DND-41 (cell line): ENCODE data around the gene MCF2L2.
"Not testable (repeated sequence)": the region's sequence is repeated elsewhere in the genome, so short reads cannot be mapped to it uniquely, and the experiment has no call there.

Source experiments
- ATAC-seq: fragments of 200-7000 bp; cut with Tn5 transposase; 3 replicates; pipeline ENCODE4 v1.9.1; 2021; ENCODE audit warnings: low read depth; ENCODE audit not compliant: insufficient read depth
- DNase-seq: peaks from one replicate; pipeline ENCODE4 v3.0.0-alpha.2; 2020
- H2AFZ ChIP-seq: 2 replicates; pipeline ENCODE4 v1.6.0; 2012; ENCODE audit warnings: low read depth, low read length
- H3K27ac ChIP-seq: 2 replicates; pipeline ENCODE4 v1.5.1; 2012; ENCODE audit warnings: low read length, inconsistent platforms
- H3K27me3 ChIP-seq: fragments of 200-600 bp; sonication (generic); 2 replicates; pipeline ENCODE4 v1.6.0; 2012; ENCODE audit warnings: low read length, mild to moderate bottlenecking, inconsistent platforms; ENCODE audit not compliant: insufficient read depth, poor library complexity
- H3K36me3 ChIP-seq: 2 replicates; pipeline ENCODE4 v1.5.1; 2012; ENCODE audit warnings: low read length, inconsistent platforms; ENCODE audit not compliant: insufficient read depth
- H3K4me1 ChIP-seq: 2 replicates; pipeline ENCODE4 v1.5.1; 2012; ENCODE audit warnings: mild to moderate bottlenecking, low read length; ENCODE audit not compliant: insufficient read depth
- H3K4me2 ChIP-seq: 2 replicates; pipeline ENCODE4 v1.6.0; 2012; ENCODE audit warnings: mild to moderate bottlenecking, moderate library complexity, low read length, inconsistent platforms; ENCODE audit not compliant: insufficient read depth
- H3K4me3 ChIP-seq, 2 experiments: fragments of 200-600 bp in 1 of 2; shearing (Covaris generic) in 1 of 2; 2 replicates each; pipeline ENCODE4 v1.5.1; 2012 to 2016; ENCODE audit warnings: inconsistent platforms in 2 of 2, low read length in 2 of 2, mild to moderate bottlenecking in 2 of 2, low read depth in 1 of 2, moderate library complexity in 1 of 2
- H3K79me2 ChIP-seq: 2 replicates; pipeline ENCODE4 v1.6.0; 2012; ENCODE audit warnings: low read length, inconsistent platforms; ENCODE audit not compliant: insufficient read depth
- H3K9ac ChIP-seq: 2 replicates; pipeline ENCODE4 v1.6.0; 2012; ENCODE audit warnings: low read depth, mild to moderate bottlenecking, inconsistent platforms, low read length, moderate library complexity
- H3K9me3 ChIP-seq: 2 replicates; pipeline ENCODE4 v1.5.1; 2012; ENCODE audit warnings: low read length, moderate library complexity, mild to moderate bottlenecking, inconsistent platforms; ENCODE audit not compliant: insufficient read depth, severe bottlenecking
- H4K20me1 ChIP-seq: 2 replicates; pipeline ENCODE4 v1.6.0; 2012; ENCODE audit warnings: low read length; ENCODE audit not compliant: insufficient read depth
- CTCF ChIP-seq: IDR thresholded peaks from 2 replicates; pipeline ENCODE4 v1.5.1; 2012; ENCODE audit warnings: borderline replicate concordance, low read length, moderate library complexity, mild to moderate bottlenecking; ENCODE audit not compliant: poor library complexity, severe bottlenecking; ENCODE audit errors: extremely low read depth
- EZH2 ChIP-seq: IDR thresholded peaks from 3 replicates; pipeline ENCODE4 v1.6.1; 2012; ENCODE audit warnings: borderline replicate concordance, low read depth, mild to moderate bottlenecking, moderate library complexity, low read length, inconsistent platforms; ENCODE audit not compliant: severe bottlenecking

MCF2L2 gene

GRCh38 chr3:183233966-183234365, 194.5 kb downstream of the MCF2L2 start:
- ATAC-seq (no peak), DNase-seq (no peak)
- no peaks in the 10 kb centered on the region for H3K9me3 ChIP-seq
- H4K20me1 ChIP-seq = no peaks in the 10 kb centered on the region
- no peak overlapping the region for H3K4me3 ChIP-seq
- no peak overlapping the region for H3K4me2 ChIP-seq
- no peaks in the 10 kb centered on the region for H3K79me2 ChIP-seq
- no peak overlapping the region for H3K9ac ChIP-seq
- H3K27me3 ChIP-seq = peaks cover 2% of the 10 kb centered on the region
- H3K4me1 ChIP-seq = no peaks in the 10 kb centered on the region
- no peak for TF ChIP-seq EZH2
- no peak for TF ChIP-seq CTCF
- H3K36me3 ChIP-seq = no peaks in the 10 kb centered on the region
- H2AFZ ChIP-seq = no peak overlapping the region
- H3K27ac ChIP-seq = no peak overlapping the region

GRCh38 chr3:183230826-183231225, 197.6 kb downstream of the MCF2L2 start:
- no peak overlapping the region for H3K9ac ChIP-seq
- TF ChIP-seq CTCF = no peak
- no peak for TF ChIP-seq EZH2
- DNase-seq = no peak
- H4K20me1 ChIP-seq = no peaks in the 10 kb centered on the region
- peaks cover 2% of the 10 kb centered on the region for H3K27me3 ChIP-seq
- H3K4me3 ChIP-seq = no peak overlapping the region
- H3K36me3 ChIP-seq = no peaks in the 10 kb centered on the region
- no peaks in the 10 kb centered on the region for H3K9me3 ChIP-seq
- H3K79me2 ChIP-seq = no peaks in the 10 kb centered on the region
- no peak overlapping the region for H3K27ac ChIP-seq
- H3K4me2 ChIP-seq = no peak overlapping the region
- H3K4me1 ChIP-seq = no peaks in the 10 kb centered on the region
- ATAC-seq = no peak
- H2AFZ ChIP-seq = no peak overlapping the region

GRCh38 chr3:183230251-183230650, 198.2 kb downstream of the MCF2L2 start:
- DNase-seq, H2AFZ ChIP-seq, H3K4me3 ChIP-seq, H3K4me1 ChIP-seq, ATAC-seq, H3K4me2 ChIP-seq, H3K36me3 ChIP-seq, H3K27ac ChIP-seq, H3K9ac ChIP-seq, H3K27me3 ChIP-seq, H3K9me3 ChIP-seq, H3K79me2 ChIP-seq, H4K20me1 ChIP-seq: not testable (repeated sequence)

- no peaks in the 10 kb centered on the region for H3K9me3 ChIP-seq
- ATAC-seq = no peak
- no peaks in the 10 kb centered on the region for H3K79me2 ChIP-seq
- peaks cover 2% of the 10 kb centered on the region for H3K27me3 ChIP-seq
- H4K20me1 ChIP-seq = no peaks in the 10 kb centered on the region
- H2AFZ ChIP-seq = no peak overlapping the region
- no peak for DNase-seq
- no peak overlapping the region for H3K27ac ChIP-seq
- TF ChIP-seq CTCF (no peak), EZH2 (no peak)
- H3K4me1 ChIP-seq = no peaks in the 10 kb centered on the region
- no peaks in the 10 kb centered on the region for H3K36me3 ChIP-seq
- no peak overlapping the region for H3K4me3 ChIP-seq
- no peak overlapping the region for H3K4me2 ChIP-seq
- no peak overlapping the region for H3K9ac ChIP-seq
Measured at GRCh38 chr3:183229178-183229577, 199.2 kb downstream of the MCF2L2 start.
